RCC 7860 (cell line): ENCODE results near the gene TRAF1.
"Not testable (repeated sequence)": the region's sequence is repeated elsewhere in the genome, so short reads cannot be mapped to it uniquely, and the experiment has no call there.

Source experiments
- DNase-seq: peaks from one replicate; pipeline ENCODE4 v3.0.0-alpha.2; 2015; ENCODE audit warnings: low spot score
- FAIRE-seq: peaks from 2 replicates; lab custom pipeline; 2012; peaks lifted over from hg19 to GRCh38; lab: Jason Lieb, UNC

The TRAF1 gene

DNA sequence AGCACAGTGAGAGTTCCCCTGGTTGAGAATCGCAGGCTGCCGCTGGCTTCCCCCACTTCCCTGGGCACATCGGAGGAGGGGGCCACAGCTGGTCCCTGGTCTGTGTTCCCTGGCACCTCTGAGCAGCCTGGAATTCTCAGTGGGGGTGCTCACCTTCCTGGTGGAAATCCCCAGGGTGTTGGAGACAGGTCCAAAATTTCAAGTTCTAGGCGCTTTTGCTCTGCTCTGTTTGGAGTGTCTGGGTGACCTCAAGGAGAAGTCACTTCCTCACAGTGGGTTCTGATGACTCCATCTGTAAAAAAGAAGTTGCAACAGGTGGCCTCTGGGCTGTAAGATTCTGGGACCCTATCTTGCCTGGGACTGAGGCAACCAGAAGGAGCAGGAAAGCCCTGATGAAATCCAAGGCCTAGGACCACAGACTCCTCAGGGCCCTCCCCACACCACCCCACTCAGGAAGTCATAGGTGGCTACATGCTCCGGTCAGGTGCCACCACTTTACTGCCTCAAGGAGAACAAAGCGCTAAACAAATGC is at the start of gene TRAF1:
TRAF1 (minus strand) TSS at position 400 of the 532 bp plus-strand sequence. CDS start 721 bp downstream, outside the sequence.
- FAIRE-seq (no peak), DNase-seq (no peak)

GRCh38 chr9:120974921-120975320 is 48.3 kb upstream of the TRAF1 start:
- no peak for FAIRE-seq
- DNase-seq: no peak

DNA sequence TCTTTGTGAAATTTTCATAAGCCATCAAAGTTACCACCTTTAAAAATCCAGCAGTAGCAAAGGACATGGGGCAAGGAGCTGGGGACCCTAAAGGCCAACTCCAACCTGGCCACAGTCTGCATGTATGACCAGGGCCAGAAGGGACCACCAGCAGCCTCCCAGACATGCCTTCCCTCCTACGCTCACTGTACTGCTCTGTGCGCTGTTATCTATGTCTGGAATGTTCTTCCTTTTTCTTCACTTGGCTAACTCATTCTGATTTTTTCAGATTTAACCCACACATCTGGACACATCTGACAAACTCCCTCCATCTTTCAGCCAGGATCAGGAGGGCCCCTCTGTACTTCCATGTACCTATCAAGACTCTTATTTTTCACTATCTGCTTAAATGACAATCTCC is 47.6 kb upstream of the TRAF1 start:
- FAIRE-seq (no peak), DNase-seq (no peak)

DNA sequence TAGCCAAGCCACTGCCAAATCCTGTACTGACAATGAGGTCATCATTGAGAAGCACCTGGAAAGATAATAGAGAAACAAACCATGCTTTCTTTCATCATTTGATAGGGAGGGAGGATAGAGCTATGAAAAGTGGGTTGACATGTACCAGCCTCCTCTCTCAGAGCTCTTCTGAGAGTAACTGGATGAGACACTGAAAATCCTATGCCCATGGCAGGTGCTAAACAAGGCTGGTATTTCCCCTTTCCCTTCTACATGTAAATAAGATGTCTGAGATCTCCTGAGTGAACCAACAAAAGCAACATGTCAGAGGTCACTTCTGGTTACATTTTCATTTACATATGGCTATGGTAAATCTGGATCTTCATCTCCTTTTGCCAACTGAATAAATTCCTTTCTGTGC is 45.3 kb upstream of the TRAF1 start:
- FAIRE-seq: no peak
- no peak for DNase-seq

- not testable (repeated sequence) for DNase-seq, FAIRE-seq
Measured at GRCh38 chr9:120971471-120971870, 44.9 kb upstream of the TRAF1 start.

DNA sequence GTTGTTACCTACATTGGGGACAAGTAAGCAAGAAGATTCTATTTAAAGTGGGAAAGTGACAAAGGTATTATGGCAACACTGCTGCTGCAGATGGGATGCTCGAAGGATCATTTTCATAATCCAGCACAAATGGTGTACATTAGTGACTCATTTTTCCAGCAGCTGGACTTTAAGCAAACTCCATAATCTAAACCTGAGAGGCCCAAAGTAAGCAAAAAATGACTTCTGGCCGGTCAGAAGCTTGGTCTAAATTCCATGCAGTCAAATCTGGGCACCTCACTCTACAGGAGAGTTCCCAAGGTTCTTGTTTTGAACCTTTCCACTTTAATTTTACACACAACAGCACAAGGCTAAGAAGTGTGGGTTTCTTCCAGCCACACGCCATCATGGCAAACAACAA is 43.6 kb upstream of the TRAF1 start:
- no peak for DNase-seq
- no peak for FAIRE-seq

GRCh38 chr9:120966013-120966369 is 39.4 kb upstream of the TRAF1 start:
- FAIRE-seq: no peak

DNA sequence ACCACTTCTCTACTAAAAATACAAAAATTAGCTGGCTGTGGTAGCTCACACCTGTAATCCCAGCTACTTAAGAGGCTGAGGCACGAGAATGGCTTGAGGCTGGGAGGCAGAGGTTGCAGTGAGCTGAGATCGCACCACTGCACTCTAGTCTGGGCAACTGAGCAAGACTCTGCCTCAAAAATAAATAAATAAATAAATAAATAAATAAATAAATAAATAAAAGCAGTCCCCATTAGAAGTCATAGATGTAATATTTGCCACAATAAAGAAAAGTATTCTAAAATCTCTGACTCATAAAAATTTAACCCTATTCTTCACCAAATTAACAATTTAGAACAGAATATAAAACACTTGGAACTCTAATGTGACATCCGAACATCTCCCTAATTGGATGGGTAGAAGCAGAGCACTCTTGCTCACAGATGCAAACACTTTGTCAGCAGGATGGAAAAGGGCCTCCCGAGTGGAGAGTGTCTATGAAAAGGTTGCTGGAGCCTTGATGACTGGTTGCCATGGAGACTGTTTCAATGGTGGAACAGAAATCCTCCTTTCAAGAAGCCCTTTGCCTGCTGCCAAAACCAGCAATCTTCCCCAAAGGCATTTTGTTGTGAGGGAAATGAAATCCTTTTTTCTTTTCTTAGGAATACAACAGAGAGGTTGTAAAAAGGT is 38.9 kb upstream of the TRAF1 start:
- DNase-seq (no peak), FAIRE-seq (no peak)

More at GRCh38 chr9:120966013-120966369, 39.4 kb upstream of the TRAF1 start:
- no peak for DNase-seq

- DNase-seq (no peak), FAIRE-seq (no peak)
Measured at GRCh38 chr9:120961936-120962335, 35.3 kb upstream of the TRAF1 start.

DNA sequence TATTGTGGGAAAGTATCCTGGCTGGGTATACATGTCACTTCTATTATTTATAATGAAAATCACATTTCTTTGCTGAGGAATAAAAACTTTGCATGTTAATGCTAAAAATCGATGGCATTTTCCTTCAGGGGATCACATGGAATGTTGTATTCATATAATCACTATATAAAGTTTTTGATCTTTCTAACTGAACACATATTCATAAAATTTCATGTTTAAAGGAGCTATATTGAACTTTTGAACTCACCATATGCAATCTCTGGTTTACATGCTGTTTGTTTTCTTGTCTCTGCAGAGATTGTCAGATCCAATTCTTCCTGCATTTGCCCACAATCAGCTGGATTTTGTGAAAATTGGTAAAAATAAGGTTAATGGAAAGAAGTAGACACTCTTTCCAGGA is 33.4 kb upstream of the TRAF1 start:
- FAIRE-seq: no peak
- no peak for DNase-seq

- no peak for DNase-seq
- no peak for FAIRE-seq
Measured at GRCh38 chr9:120956862-120957261, 30.3 kb upstream of the TRAF1 start.

GRCh38 chr9:120951960-120952618 is 25.5 kb upstream of the TRAF1 start:
- FAIRE-seq (no peak), DNase-seq (no peak)

DNA sequence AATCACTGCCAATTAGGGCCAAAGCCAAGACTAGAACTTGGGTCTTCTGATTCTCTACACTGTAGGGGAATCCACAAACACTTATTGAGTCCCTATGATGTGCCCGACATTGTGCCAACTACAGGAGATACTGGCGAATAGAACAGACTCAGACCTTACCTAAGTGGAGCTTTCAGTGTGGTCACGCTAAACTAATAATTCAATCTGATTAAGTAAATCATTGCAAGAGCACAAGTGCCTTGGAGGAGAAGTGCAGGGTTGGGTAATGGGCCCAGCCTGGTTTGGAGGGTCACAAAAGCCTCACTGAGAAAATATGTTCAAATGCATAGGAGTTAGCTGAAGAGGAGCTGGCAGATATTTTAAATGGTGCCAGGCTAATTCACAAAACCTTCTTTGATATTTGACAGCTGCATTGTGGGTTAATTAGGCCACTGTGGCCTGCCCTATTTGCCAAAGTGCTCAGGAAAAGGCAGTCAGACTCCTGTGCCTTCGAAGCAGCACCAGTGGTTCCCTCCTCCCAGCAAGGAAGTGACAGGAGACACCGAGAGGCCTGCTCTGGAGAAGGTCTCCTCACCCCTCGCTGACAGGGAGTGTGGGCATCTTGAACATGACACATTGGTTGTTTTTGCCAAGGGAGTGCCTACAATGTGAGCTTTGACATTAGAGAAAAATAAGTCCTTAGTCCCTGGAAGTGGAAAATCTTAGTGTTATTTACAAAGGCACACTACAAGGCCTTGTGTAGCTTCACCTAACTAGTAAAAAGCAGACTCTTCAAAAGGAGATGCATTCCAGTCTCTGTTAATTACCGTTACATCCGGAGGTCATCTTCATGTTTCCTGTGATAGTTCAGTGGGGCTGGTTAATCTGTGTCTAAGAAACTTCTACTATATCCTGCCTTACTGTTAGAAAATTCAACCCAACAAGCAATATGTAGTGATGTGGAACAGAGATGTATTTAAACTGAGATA is 24.1 kb upstream of the TRAF1 start:
- peak; percentile 55 for FAIRE-seq
- DNase-seq: peak; percentile 44

DNA sequence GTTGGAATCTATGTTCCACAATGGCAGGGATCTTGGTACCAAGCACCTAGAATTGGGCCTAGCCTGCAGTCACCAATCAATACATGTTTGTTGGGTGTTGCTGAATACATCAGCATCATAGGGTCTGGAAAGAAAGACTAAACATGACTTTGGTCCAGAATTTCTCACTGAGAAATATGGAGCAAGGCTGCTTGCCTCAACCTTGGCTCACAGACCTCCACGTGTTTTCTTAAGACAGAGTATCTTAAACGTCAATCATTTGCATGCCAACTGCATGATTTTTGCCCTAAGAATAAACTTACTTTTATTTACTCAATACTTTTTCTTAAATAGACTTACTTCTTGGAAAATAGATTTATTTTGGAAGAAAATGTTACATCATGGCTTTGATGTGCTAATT is 22.7 kb upstream of the TRAF1 start:
- FAIRE-seq: no peak
- DNase-seq: no peak

DNA sequence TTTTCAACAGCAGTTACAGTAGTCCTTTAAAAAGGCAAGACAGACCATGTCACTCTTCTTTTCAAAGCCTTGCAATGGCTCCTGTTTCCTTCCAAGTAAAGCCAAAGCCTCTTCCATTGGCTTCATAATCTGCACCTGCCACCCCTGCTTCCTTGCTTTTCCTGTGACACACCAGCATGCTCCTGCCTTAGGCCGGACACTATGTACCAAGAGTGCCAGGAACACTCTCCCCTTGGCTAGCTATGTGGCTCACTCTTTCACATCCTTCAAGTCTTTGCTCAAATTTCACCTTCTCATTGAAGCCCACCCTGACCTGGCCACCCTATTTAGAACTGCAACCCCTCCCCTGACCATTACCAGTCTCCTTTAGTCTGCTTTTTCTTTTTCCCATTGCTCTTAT is 22.2 kb upstream of the TRAF1 start:
- DNase-seq (no peak), FAIRE-seq (no peak)

DNA sequence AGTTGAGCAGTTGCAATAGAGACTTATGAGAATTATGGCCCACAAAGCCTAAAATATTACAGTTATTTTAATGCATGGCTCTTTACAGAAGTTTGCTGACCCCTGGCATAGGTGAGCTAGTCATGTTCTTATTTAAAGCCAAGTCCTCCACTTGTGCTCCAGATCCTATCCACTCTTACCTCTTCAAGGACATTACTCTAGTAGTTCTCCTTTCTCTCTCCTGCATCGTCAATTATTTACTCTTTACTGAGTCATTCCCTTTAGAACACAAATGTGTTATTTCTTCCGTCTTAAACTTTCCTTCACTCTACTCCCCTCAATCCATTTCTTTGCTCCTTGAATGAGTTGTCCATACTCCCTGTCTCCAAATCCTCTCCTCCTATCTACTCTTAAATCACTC is 20.6 kb upstream of the TRAF1 start:
- DNase-seq: no peak
- FAIRE-seq: no peak

DNA sequence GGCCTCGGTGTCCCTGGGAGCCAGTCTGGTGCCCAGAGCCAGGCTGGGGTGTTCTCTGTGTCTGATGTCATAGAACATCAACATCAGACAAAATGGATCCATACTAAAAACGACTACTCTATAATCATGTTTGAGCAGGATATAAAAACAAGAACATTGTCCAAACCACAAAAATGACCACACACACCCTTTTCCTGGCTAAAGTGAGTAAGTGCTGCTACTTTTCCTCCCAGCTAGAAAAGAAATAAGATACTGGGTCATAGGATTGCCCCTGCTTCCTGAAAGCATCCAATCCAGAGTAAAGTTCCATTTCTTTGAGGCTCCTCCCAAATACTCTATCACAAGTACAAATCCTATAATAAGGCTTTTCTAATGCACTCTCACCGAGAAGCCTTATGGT is 19.7 kb upstream of the TRAF1 start:
- DNase-seq (no peak), FAIRE-seq (no peak)

- no peak for FAIRE-seq
- DNase-seq: no peak
Measured at GRCh38 chr9:120944948-120945347, 18.4 kb upstream of the TRAF1 start.

DNA sequence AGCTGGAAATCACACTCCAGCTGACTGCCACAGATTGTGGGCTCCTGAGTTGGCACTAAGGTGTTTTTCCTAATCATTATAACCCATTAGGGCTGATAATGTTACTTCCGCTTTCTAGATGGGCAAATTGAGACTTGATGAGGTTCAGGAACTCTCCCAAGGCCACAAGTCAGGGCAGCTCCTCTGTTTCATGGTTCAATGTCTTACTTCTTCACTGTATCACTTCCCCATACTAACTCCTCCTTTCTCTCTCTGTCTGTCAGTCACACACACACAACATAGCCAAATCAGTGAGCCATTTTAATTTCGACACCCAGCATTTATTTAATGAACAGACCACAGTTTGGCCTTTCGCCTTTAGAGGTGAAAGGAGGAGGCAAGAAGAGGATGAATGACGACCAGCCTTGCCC is 17.8 kb upstream of the TRAF1 start:
- no peak for DNase-seq
- FAIRE-seq: no peak

DNA sequence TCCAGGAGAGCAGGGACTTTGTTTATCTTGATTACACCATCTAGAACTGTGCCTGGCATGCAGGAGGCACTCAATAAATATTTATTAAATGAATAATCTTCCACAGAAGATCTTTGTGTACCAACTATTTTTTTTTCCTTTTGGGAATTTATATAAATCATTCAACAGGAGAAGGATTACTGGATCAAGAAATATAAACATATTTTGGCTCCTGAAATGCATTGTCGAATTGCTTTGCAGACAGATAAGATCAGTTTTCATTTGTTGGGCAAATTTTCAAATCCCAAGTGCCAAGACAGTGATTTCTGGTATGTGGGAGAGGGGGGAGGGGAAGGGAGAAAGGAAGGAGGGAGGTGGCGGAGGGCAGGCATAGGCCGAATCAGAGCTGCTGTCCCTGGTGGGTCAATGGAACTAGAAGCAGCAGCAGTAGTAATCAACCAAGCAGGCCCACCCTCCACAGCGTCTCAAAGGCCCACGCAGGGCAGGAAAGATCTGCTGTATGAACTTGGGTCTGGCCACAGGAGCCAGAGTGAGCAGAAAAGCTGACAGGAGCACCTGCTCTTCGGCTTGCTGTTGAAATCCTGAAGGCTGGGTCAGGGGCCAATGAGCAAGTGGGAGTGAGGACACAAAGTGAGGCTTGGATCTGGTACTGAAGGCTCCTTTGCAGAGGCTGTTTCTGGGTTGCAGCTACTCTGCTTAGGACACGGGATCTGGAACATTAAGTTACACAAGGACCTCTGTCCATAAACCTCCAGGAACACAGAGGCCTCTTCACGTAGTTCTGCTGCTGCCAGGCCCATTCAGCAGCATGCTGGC is 15.8 kb upstream of the TRAF1 start:
- DNase-seq (no peak), FAIRE-seq (no peak)
